Activated CD4-positive, alpha-beta T cell treated with anti-CD3 and anti-CD28 coated beads, Interleukin-2, amount 50 U/mL, for 16 hours (primary cell): ENCODE results near the gene COG5.
"Not testable (repeated sequence)": the region's sequence is repeated elsewhere in the genome, so short reads cannot be mapped to it uniquely, and the experiment has no call there.

Experiments
- DNase-seq: peaks from one replicate; pipeline ENCODE4 v3.0.0-alpha.2; 2020

Gene COG5

DNA sequence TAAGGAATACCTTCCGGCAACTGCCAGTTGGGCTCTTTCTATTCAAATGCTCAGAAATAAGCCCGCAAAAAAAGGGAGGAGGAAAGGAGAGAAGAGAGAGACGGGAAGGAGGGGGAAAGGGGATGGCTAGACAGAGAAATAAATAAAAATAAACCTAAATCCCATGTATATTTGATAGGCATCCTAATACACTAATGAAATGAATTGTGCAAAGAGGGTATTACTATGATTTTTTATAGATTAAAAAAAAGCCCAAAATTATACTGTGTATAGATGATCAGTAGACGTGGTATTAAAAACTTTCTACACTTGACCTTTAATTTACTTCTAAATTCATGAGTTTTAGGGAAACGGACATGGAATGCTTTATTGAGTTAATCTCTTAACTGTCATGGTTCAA, 305.0 kb downstream of the COG5 start:
- DNase-seq: no peak

DNA sequence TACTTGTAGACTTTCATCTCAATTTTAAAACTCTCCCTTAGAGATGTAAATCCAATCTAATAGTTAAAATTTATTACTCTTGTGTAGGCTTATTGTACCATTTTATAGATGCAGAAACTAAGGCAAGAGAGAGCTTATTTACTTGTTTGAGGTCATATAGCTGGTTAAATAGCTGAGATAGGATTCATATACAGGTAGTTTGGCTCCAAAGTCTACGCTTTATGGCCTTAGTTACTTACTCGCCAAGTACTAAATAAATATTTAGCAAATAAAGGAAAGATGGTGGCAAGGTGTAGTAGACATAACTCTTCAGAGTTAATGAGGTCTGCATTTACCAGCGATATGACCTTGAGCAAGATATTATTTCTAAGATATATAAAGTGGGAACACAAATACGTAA, 308.1 kb downstream of the COG5 start:
- no peak for DNase-seq

GRCh38 chr7:107254398-107254985, 309.2 kb downstream of the COG5 start:
- DNase-seq: no peak

- no peak for DNase-seq
Observed at GRCh38 chr7:107253599-107253998, 310.1 kb downstream of the COG5 start.

- no peak for DNase-seq
Observed at GRCh38 chr7:107251963-107252362, 311.8 kb downstream of the COG5 start.

DNA sequence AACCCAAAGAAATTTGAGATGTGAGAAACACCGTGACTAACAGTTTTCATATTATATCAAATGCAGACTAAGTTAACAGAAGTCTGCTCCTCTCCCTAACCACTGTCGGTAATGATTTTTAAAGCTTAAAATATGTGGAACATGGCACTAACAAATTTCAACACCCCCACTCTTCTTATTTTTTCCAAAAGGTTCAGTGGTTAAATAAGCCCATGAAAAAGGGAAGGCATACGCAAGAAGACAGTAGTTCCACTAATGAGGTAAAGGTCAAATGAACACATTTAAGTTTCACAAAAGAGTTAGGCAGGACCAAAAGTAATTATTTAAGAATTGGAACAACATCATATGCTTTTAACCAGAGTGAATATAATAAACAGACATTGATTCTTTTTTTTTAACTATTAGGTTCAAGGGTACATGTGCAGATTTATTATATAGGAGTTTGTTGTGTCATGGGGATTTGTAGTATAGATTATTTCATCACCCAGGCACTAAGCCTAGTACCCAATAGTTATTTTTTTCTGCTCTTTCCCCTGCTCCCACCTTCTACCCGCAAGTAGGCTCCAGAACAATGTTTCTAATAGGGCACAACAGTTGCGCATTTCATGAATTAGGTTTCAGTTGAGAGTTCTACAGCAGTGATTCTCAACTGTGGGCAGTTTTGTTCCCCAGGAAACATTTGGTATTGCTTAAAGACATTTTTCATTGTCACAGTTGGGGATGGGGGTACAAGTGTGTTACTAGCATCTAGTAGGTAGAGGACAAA, 315.0 kb downstream of the COG5 start:
- no peak for DNase-seq

GRCh38 chr7:107246836-107247235, 316.9 kb downstream of the COG5 start:
- DNase-seq: not testable (repeated sequence)

GRCh38 chr7:107244613-107245012, 319.1 kb downstream of the COG5 start:
- no peak for DNase-seq

DNA sequence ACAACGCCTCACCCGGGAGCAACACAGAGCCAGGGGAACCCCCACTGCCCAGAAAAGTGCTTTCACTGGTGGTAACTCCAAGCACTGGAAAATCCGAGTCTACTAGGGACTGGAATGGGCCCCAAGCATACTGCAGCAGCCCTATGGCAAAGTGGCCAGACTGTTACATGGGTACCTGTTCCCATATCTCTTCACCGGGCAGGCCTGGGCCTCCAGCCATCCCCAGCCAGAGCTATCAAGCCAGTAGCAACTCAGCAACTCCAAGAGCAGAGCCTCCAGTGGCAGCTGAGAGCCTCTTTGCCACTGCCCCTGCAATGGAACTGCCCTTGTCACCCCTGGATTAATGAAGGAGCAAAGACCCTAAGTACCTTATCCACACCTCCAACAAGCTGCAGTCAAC, 321.5 kb downstream of the COG5 start:
- no peak for DNase-seq

GRCh38 chr7:107237451-107237850, 326.3 kb downstream of the COG5 start:
- no peak for DNase-seq

DNA sequence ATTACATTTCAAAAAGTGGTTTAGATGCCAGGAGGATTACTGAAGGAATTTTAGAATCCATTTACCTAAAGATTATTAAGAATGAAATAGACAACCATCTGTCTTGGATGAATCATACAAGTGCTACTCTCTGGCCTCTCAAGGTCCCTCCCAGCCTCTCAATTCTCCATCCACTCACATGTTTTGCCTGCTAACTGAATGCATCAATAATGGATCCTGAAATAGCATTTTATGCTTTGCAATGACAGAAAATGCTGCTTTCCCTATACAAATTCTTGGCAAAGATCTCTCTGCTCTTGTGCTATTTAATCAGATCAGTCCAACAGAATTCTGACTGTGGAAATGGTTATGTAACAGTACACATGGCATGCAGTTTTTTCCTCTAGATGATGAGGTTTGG, 326.9 kb downstream of the COG5 start:
- DNase-seq: no peak

GRCh38 chr7:107234436-107234835, 329.3 kb downstream of the COG5 start:
- no peak for DNase-seq

GRCh38 chr7:107233981-107234380, 329.7 kb downstream of the COG5 start:
- no peak for DNase-seq

- DNase-seq: no peak
Observed at GRCh38 chr7:107233174-107233573, 330.5 kb downstream of the COG5 start.

GRCh38 chr7:107232568-107233090, 331.1 kb downstream of the COG5 start:
- DNase-seq: no peak

GRCh38 chr7:107230334-107230733, 333.4 kb downstream of the COG5 start:
- no peak for DNase-seq

DNA sequence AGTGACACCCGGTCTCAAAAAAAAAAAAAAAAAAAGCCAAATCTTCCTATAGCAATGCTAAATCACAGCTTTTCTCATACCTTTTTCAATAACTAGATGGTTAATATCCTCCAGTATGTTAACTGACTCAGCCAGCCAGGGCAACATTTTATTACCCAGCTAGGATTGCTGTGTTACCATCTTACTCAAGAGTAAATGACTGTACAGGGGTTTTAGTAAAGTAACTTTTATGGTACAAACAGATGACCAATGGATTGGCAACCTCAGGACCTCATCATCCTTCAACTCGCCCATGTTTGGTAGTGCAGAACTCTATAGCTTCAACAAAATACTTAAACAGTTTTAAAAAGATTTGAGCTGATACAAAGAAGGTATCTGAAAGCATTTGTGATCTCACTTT, 335.4 kb downstream of the COG5 start:
- no peak for DNase-seq

DNA sequence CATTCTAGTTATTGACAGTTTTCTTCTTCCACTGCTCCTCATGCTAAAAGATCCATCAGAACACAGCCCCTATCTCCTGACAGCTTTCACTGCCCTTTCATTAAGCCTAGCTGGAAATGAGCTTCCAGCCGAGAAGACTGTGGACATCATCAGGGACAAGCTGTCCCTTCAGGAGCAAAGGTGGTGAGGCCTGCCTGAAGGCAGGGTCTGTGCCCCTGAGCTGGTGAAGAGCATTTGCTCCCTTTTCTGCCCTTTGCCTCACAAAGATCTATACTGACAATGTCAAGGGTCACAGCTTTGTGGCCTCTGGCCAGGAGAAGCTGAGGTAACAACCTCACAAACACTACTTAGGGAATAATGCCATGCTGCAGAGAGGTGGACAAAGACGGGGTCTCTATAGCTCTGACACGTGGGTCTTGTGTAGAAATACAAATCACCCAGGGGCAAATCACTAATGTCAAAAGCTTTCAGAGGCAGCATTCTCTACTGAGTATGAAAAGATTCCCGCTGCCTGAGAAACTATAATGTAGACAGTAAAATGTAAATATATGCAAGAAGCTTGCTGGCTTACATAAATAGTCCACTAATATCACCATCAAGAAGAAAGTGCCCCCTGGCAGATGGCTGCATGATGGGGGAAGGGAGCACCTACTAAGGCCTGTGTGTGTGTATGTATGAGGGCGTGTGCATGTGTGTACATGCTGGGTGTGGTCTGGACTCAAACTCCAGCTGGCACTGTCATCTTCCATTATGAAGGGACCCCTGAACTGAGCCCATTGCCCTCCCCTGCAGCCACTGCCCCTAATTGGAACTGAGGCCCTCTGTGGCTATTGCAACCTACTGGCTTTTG, 339.1 kb downstream of the COG5 start:
- DNase-seq: no peak

DNA sequence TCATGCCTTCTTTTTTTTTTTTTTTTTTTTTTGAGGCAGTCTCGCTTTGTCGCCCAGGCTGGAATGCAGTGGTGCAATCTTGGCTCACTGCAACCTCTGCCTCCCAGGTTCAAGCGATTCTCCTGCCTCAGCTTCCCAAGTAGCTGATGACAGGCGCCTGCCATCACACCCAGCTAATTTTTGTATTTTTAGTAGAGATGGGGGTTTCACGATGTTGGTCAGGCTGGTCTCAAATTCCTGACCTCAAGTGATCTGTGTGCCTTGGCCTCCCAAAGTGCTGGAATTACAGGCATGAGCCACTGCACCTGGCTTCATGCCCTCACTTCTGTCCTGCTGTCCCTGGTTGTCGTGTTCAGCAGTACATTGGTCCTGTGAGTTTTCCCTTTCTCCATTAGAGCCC, 342.9 kb downstream of the COG5 start:
- not testable (repeated sequence) for DNase-seq

DNA sequence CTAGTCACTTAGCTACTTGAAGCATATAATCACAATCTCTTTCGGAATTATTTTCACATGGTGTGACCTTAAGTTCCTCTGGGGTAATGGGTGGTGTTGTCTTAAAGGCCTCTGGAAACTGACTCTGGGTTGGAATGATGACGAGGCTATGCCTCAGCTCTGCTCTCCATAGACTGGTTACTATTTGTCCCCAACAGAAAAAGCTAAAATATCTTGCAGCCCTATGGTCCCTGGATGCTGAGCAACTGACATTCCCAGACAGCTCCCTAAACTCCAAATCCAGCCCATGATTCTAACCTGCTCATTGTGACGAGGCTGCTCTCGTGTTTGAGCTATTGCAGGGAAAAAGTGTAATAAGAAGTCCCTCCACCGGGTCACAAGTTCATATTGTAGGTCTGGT, 343.4 kb downstream of the COG5 start:
- DNase-seq: no peak

GRCh38 chr7:107219563-107220244, 344.0 kb downstream of the COG5 start:
- DNase-seq: no peak

DNA sequence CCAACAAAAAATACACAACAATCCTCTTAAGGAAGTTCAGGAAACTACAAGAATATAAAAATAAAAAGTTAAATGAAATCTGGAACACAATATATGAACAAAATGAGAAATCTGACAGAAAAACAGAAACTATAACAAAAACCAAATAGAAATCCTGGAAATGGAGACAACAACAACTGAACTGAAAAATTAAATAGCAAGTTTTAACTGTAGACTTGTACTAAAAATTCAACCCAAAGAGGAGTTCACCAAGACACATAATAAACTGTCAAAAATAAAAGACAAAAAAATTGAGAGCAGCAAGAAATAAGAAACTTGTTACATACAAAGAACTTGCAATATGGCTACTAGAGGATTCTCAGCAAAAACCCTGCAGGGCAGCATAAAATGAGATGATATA, 349.8 kb downstream of the COG5 start:
- no peak for DNase-seq

DNA sequence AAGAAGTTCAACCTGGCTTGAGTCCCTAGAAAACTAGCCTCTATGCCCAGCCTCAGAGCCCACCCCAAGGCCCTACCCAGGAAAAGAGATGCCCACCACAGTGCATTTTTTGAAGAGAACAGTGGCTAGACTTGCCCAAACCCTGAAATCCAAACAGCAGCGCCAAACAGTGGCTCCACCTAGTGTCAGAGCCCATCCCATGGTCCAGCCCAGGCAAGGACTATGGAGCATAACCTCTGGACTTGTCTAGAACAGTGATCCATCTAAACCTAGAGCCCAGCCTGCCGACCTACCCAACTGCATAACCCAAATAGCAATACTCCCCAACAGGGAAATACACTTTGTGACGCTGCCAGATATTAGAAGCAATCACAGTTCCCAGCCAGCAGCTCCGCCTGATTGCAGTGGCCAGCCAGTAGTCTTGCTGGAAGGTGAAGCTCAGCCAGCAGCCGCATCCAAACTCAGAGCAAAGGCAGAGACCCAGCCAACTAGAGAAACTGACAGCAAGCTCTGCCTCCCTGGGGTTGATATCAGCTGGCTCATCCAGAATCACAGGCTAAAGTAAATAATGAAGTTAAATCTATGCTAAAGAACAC, 350.4 kb downstream of the COG5 start:
- DNase-seq: no peak
